Activated naive CD4-positive, alpha-beta T cell treated with Interleukin-2 at 50 U/mL for 16 hours (primary cell): ENCODE results near the gene TANGO6.
"Not testable (repeated sequence)": the region's sequence is repeated elsewhere in the genome, so short reads cannot be mapped to it uniquely, and the experiment has no call there.

Experiments
- DNase-seq: peaks from one replicate; pipeline ENCODE4 v3.0.0-alpha.2; 2020

Gene TANGO6

DNA sequence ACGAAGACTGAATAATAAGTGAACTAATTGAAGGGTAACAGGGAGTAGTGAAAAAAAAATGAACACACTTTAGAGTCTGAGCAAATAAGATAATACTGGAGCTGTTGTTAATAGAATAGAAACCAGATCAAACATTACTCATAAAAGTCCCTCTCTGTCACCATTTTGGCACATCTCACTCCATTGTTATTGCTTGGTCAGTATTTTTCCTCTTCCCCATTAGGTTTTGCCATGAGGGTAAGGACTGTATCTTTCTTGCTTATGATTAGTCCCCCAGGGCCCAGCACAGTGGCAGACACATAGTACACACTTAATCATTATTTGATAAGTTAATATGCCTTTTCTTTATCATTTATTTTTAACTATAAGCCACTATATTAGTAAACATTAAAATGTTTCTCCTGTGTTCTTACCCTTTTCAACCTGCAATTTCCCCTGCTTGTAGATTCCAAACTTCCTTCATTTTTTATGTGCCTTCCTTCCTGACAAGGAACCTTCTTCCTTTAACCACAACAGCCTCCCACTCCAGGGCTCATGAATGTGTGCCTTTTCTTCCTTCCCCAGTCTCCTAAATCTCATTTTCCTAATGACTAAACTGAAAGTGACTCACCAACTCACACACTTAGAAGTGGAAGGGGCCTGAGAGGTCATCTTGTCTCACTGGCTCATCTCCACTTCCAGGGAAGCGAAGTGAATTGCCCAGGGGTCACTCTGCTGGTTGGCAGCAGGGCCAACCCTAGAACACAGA is 173.9 kb downstream of the TANGO6 start:
- DNase-seq: no peak

GRCh38 chr16:69019811-69020210 is 176.5 kb downstream of the TANGO6 start:
- DNase-seq: no peak

DNA sequence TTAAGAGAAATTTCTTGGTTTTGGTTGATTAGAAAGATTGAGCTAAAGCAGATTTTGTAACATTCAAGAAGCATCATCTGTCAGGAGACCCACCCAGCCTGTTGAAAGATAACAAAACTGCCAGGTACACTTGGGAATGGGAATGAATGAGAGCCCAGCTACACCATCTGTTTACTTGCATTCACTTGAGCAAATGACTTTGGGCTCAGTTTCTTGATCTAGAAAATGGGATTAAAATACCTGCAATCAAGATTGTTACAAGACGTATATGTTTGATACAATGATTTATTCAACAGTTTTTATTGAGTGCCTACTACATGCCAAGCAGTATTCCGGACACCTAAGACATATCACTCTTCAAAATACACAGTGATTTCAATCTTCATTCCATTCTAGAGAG is 185.8 kb downstream of the TANGO6 start:
- no peak for DNase-seq

- no peak for DNase-seq
Observed at GRCh38 chr16:69031877-69032301, 188.6 kb downstream of the TANGO6 start.

DNA sequence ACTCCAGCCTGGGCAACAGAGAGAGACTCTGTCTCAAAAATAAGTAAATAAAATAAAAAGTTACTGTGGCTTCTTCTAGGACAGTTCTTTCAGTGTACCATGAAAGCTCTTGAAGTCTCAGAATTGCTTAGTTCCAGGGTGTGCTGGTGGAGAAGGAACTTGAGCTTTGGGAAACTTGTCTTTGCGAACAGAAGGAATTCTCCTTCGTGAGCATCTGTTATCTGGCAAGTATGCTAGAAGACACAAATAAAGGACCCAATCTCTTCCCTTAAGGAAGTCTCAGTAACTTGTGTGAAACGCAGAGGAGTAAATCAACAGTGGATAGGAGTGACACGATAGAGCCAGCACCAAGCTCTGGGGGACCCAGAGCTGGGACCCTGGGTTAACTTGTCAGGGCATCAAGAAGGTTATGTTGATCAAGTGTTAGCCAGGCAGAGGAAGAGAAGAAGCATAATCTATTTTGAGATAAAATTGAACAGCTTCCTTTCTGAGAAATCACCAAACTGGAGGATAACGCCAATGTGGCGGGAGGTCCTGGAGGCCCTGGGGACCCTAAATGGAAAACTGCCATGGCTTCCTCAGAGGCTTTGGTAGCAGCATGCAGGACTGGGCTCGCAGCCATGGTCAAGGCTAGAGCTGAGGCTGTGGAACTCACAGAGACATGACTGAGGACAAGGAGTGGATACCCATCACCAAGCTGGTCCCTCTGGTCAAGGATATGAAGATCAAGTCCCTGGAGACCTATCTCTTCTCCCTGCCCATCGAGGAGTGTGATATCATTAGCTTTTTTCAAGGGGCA is 190.0 kb downstream of the TANGO6 start:
- DNase-seq: no peak

GRCh38 chr16:69035375-69035774 is 192.0 kb downstream of the TANGO6 start:
- DNase-seq: no peak

GRCh38 chr16:69036399-69037091 is 193.2 kb downstream of the TANGO6 start:
- DNase-seq: no peak

DNA sequence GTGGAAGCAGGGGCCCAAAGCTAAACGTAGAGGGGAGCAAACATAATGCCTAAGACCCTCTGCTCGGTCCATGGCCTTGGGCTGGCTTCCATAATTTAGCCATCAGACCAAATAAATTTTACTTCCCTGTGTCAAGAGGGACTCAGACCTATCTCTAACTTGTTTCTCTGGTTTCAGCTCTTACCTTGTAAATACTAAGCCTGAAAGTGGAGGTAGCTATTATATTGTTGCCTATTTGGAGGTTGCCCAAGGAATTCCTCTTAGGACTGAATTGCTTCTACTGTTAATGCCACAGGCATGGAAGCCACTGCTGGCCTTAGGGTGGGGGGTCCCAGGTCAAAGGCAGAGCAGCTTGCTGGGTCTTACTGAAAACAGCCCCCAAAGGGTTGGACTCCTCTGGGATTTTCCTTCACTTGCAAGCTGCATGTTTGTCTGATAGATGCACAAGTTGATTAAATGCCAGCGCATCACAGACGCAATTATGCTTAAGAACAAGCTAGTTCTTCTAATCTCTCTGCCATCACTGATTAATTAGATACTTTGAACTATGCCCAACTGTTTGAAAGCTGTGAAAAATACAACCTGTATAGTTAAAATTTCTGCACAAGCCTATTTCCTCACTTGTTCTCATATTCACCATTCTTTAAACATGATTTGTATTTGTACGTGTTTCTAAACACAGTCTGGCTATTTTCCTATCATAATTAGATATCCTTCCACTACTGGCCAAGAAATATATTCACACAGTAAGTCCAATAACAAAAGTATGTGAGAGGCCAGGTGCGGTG is 194.2 kb downstream of the TANGO6 start:
- DNase-seq: no peak

- no peak for DNase-seq
Observed at GRCh38 chr16:69039333-69039941, 196.1 kb downstream of the TANGO6 start.

- no peak for DNase-seq
Observed at GRCh38 chr16:69040144-69040909, 197.0 kb downstream of the TANGO6 start.

DNA sequence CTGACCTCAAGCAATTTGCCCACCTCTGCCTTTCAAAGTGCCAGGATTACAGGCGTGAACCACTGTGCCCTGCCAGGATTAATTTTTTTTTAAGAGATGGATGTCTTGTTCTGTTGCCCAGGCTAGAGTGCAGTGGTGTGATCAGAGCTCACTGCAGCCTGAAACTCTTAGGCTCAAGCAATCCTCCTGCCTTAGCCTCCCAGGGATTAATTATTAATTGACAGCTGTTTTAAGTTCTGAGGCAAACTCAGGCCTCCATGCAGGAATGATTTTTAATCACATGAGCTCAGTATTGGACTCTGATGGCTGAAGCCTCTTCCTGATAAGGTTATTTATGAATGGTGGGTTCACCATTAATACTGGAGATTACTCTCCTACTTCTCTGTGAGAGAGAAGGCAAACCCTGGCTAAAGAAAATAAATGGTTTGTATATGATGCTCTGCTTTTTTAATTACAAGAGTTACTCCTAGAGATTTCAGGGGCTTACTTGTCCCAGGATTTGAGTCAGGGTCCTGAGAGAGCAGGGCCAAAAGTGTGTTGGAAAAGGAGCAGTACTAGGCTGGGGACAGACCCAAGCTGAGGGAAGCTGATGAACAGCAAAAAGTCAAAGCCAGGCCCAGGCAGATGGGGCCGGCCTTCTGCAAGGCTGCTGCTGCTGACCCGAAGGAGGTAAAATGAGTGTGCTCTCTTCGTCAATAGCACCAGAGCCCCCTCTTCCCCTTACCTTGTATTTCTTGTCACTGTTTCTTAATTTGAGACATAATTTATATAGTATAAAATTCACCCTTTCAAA is 205.2 kb downstream of the TANGO6 start:
- no peak for DNase-seq

- DNase-seq: no peak
Observed at GRCh38 chr16:69049146-69049545, 205.8 kb downstream of the TANGO6 start.

DNA sequence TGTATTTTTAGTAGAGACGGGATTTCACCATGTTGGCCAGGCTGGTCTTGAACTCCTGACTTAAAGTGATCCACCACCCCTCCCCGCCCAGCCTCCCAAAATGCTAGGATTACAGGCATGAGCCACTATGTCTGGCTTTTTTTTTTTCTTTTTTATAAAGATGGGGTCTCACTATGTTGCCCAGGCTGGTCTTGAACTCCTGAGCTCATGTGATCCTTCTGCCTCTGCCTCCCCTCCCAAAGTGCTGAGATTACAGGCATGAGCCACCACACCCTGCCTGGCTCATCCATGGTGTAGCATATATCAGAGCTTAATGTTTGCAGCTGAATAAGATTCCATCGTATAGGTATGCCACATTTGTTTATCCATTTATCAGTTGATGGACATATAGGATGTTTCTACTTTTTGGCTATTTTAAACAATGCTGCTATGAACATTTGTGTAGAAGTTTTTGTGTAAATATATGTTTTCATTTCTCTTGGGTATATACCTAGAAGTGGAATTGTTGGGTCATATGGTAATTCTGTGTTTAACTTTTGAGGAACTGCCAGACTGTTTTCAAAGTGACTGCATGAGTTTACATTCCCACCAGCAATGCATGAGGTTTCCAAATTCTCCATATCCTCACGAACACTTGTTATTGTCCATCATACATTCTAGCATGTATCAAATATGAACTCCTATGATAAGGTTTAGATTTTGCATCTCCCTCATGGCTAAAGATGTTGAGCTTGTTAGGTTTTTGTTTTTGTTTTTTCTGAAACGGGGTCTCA is 206.5 kb downstream of the TANGO6 start:
- DNase-seq: no peak

DNA sequence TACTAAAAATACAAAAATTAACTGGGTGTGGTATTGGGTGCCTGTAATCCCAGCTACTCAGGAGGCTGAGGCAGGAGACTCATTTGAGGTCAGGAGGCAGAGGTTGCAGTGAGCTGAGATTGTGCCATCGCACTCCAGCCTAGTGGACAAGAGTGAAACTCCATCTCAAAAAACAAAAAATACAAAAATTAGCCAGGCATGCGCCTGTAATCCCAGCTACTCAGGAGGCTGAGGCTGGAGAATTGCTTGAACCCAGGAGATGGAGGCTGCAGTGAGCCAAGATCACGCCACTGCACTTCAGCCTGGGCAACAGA is 208.1 kb downstream of the TANGO6 start:
- DNase-seq: not testable (repeated sequence)

- DNase-seq: no peak
Observed at GRCh38 chr16:69055008-69055407, 211.7 kb downstream of the TANGO6 start.

DNA sequence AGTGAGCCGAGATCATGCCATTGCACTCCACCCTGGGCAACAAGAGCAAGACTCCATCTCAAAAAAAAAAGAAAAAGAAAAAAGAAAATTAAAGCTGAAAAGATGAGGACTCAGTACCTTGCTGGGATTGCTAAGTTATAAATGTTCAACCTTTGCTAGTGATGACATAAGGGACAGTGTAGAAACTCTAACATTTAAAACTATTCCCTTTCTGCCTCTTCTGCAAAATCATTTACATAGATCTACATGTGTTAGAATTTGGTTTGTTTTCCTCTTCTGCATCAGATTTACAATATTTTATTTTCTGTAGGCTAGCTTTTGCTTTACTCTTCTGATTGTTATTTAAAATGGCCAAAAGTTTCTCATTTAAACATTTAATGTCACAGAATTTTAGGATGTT is 212.6 kb downstream of the TANGO6 start:
- DNase-seq: no peak

GRCh38 chr16:69056421-69056820 is 213.1 kb downstream of the TANGO6 start:
- no peak for DNase-seq

DNA sequence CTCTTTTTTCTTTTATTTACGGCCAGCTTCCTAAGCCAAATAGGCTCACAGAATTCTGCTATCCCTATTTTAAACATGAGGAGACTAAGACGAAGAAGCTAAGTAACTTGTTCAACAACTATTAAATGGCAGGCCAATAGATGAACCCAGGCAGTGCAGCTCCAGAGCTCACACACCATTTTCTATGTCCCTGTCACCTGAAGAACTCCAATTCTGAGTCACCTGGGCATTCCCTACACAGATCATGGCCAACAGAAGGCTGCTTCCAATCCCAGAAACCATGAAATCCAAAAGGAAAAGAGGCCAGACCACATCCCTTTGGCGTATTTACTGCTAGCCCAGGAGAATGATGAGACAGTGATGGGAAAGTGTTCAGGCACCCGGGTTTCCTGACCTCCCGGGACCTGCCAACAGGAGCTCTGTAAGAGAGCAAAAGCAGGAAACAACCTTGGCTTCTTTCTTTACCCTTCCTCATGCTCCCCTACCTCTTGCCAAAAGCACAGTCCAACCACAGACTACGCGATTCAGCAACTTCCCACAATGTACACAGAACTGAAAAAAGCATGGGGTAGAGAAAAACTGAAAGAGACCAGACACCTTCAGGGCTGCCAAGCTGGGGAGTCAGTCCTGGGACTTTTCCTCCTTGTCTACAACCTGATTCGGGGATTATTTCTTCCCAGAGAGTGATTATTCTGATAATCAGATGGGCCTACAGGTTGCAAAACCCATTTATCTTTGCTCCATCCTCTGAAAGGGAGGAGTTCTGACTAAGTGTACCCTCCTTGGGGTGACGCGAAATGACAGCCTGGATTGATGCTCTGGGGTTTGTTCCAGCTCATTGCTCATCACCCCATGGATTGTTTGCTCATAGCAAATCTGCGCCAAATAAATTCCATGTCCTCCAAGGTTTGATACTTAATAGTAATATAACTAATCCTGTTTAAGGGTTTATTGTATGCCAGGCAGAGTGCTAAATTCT is 214.4 kb downstream of the TANGO6 start:
- no peak for DNase-seq

- not testable (repeated sequence) for DNase-seq
Observed at GRCh38 chr16:69063491-69063890, 220.2 kb downstream of the TANGO6 start.
